B cell (primary cell): Measurements from ENCODE around the gene TNIK. TPM values are rescaled to one million over a fixed set of nuclear protein-coding genes. Genes with fewer than 3 reads are reported as not detected.

ENCODE experiments used
- ATAC-seq: fragments of 200-7000 bp; cut with Tn5 transposase; one replicate; pipeline ENCODE4 v1.10.0; 2021; ENCODE audit warnings: low read depth, mild to moderate bottlenecking, moderate number of reproducible peaks, moderate library complexity
- CTCF ChIA-PET: fragments of 350-600 bp; sonication (Branson Sonifier 250); formaldehyde crosslinking; loops from one replicate; lab custom pipeline; 2021; ENCODE audit warnings: antibody characterized with exemption, inconsistent platforms; lab: Charles Lee
- POLR2A ChIA-PET: fragments of 350-600 bp; sonication (Branson Sonifier 250); formaldehyde crosslinking; loops from one replicate; lab custom pipeline; 2021; ENCODE audit warnings: antibody characterized with exemption; lab: Charles Lee
- DNase-seq: peaks from one replicate; pipeline ENCODE4 v3.0.0; 2013
- H2AFZ ChIP-seq: 2 replicates; pipeline ENCODE4 v1.6.1; 2012; ENCODE audit warnings: mild to moderate bottlenecking, low read depth, low read length; ENCODE audit not compliant: insufficient read depth, poor library complexity, severe bottlenecking
- H3K27ac ChIP-seq, 2 donors: 1 replicate in 1 of 2; 2 replicates in 1 of 2; pipeline ENCODE4 v1.5.1; 2012 to 2013; ENCODE audit warnings: low read length in 2 of 2, mild to moderate bottlenecking in 2 of 2, moderate library complexity in 1 of 2
- H3K27me3 ChIP-seq, 4 experiments: fragments of 200-600 bp in 1 of 4; sonication (generic) in 1 of 4; replicated peaks in 1 of 4; 1 replicate in 2 of 4; 2 replicates in 2 of 4; pipeline versions ENCODE4 v1.6.1 to v1.7.0; 2013 to 2016; ENCODE audit warnings: low read length in 3 of 4, mild to moderate bottlenecking in 2 of 4, mixed read lengths in 1 of 4, moderate library complexity in 1 of 4; ENCODE audit not compliant: insufficient read depth in 4 of 4, control insufficient read depth in 3 of 4; ENCODE audit errors: control extremely low read depth in 1 of 4
- H3K36me3 ChIP-seq, 2 experiments: replicated peaks in 1 of 2; 1 replicate in 1 of 2; 2 replicates in 1 of 2; pipeline versions ENCODE4 v1.6.1 to v1.7.1; 2013; ENCODE audit warnings: low read length in 1 of 2; ENCODE audit not compliant: insufficient read depth in 2 of 2, control insufficient read depth in 1 of 2; ENCODE audit errors: control extremely low read depth in 1 of 2, extremely low read depth in 1 of 2
- H3K4me1 ChIP-seq, 2 donors: fragments of 200-600 bp in 1 of 2; sonication (generic) in 1 of 2; 1 replicate in 1 of 2; 2 replicates in 1 of 2; pipeline versions ENCODE4 v1.5.1 to v1.6.1; 2013 to 2017; ENCODE audit warnings: low read length in 2 of 2; ENCODE audit not compliant: control insufficient read depth in 2 of 2, insufficient read depth in 2 of 2
- H3K4me2 ChIP-seq: replicated peaks from 2 replicates; pipeline ENCODE3; 2012; ENCODE audit warnings: mild to moderate bottlenecking, low read depth, low read length; ENCODE audit not compliant: poor library complexity, severe bottlenecking
- H3K4me3 ChIP-seq, 5 experiments: fragments of 200-600 bp in 1 of 5; sonication (generic) in 1 of 5; 1 replicate in 3 of 5; 2 replicates in 2 of 5; pipeline versions ENCODE4 v1.5.1 to v1.7.0; 2011 to 2016; ENCODE audit warnings: low read length in 4 of 5, mild to moderate bottlenecking in 4 of 5, low read depth in 2 of 5, control low read depth in 1 of 5, moderate library complexity in 1 of 5; ENCODE audit not compliant: insufficient read depth in 1 of 5; ENCODE audit errors: control extremely low read depth in 1 of 5, extremely low read depth in 1 of 5
- H3K79me2 ChIP-seq: fragments of 200-600 bp; sonication (generic); one replicate; pipeline ENCODE4 v1.6.0; 2016; ENCODE audit warnings: low read length; ENCODE audit not compliant: control insufficient read depth, insufficient read depth
- H3K9ac ChIP-seq: fragments of 200-600 bp; sonication (generic); 2 replicates; pipeline ENCODE4 v1.6.1; 2017; ENCODE audit warnings: mild to moderate bottlenecking, low read length, moderate library complexity
- H3K9me3 ChIP-seq, 3 donors: one replicate each; pipeline versions ENCODE4 v1.6.1 to v1.7.1; 2013; ENCODE audit warnings: low read length in 2 of 3; ENCODE audit not compliant: control insufficient read depth in 2 of 3, insufficient read depth in 1 of 3; ENCODE audit errors: control extremely low read depth in 1 of 3
- H4K20me1 ChIP-seq: 2 replicates; pipeline ENCODE4 v1.6.0; 2012; ENCODE audit warnings: mild to moderate bottlenecking, low read length; ENCODE audit not compliant: insufficient read depth, control insufficient read depth, poor library complexity, severe bottlenecking
- H3K27ac Mint-ChIP-seq: one replicate; pipeline ENCODE4 v1.8.0; 2021; ENCODE audit warnings: mixed read lengths
- H3K27me3 Mint-ChIP-seq: one replicate; pipeline ENCODE4 v1.8.0; 2021; ENCODE audit warnings: mixed read lengths
- H3K4me1 Mint-ChIP-seq: one replicate; pipeline ENCODE4 v1.8.0; 2021; ENCODE audit warnings: mixed read lengths
- H3K4me3 Mint-ChIP-seq: one replicate; pipeline ENCODE4 v1.8.0; 2021; ENCODE audit warnings: mixed read lengths
- H3K9me3 Mint-ChIP-seq: one replicate; pipeline ENCODE4 v1.8.0; 2022; ENCODE audit warnings: mixed read lengths; ENCODE audit not compliant: insufficient read depth
- EZH2 ChIP-seq: IDR thresholded peaks from 2 replicates; pipeline ENCODE4 v1.6.1; 2012; ENCODE audit warnings: borderline replicate concordance, low read depth, mild to moderate bottlenecking, moderate library complexity, low read length; ENCODE audit not compliant: insufficient read depth, poor library complexity, severe bottlenecking
- WGBS: methylation state at CpG from one replicate; pipeline ENCODE4 v1.1.5; 2013; ENCODE audit warnings: missing lambda C conversion rate; ENCODE audit not compliant: insufficient coverage; 5-methylcytosine and 5-hydroxymethylcytosine counted together
- intact Hi-C: fragments of 100-400 bp; cut with micrococcal nuclease; formaldehyde crosslinking; loops from one replicate; pipeline ENCODE4 v1.10.0; 2022
- polyA plus RNA-seq: library from polyadenylated mRNA; depleted of rRNA; stranded (reverse); fragments of >200 nt; gene quantifications from 2 replicates; pipeline ENCODE4 v1.2.3, GENCODE V29; 2012
- total RNA-seq, 2 donors: library from RNA; stranded (reverse); fragments of 120-200 nt in 1 of 2; gene quantifications; 1 replicate in 1 of 2; 2 replicates in 1 of 2; pipeline versions ENCODE4 v1.2.3 to v1.2.4, GENCODE V29; 2013 to 2022
- TF ChIP-seq, protein P1 (sequence below): fragments of 200-600 bp; IDR thresholded peaks from one replicate; pipeline ENCODE4 v1.8.0; 2022; ENCODE audit warnings: antibody characterized with exemption, mild to moderate bottlenecking

The TNIK gene
- total and polyA plus RNA-seq, 2 donors (not counting 1 experiment from before 2014, with no cell fraction given): 0.66 to 7.7 TPM

DNA sequence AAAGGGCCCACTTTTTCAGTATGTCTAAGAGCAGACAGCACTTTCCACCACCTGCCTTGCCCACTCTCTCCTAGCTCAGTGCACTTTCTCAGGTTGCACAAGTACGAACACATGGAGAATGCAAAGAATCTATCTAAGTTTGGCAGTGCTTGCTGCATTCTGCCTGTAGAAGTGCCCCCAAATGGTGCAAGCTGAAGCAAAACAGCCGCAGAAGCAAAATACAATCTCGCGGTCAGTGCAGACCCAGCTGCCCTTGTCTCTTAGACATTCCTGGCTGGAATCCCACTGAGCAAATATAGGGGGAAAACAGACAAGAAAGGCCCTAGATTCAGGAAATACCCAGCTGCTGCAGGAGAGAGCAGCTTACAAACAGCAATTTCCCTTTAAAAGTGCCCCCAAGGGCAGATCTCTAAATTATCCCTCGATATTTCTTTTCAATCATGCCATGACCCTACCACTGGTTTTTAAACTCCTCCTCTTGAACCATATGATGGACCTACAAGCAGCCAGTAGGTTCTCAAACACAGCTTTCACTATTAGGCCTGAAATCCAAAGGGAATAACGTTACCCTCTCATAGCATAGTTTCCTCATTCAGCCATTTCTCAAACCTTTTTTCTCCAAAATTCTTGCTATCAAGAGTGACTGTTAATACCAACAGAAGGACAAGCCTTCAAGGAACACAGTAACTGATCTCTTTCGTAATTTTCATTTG is 67.0 kb downstream of the TNIK start:
- Mint-ChIP-seq H3K27me3 (no peaks in the 10 kb centered on the region), H3K9me3 (peaks cover 3% of the 10 kb centered on the region), H3K27ac (no peak overlapping the region), H3K4me1 (no peaks in the 10 kb centered on the region), H3K4me3 (no peak overlapping the region)
- Histone ChIP-seq H2AFZ (no peak overlapping the region), H4K20me1 (no peaks in the 10 kb centered on the region), H3K9ac (no peak overlapping the region), H3K4me3 (no peak overlapping the region), H3K4me1 (no peaks in the 10 kb centered on the region), H3K36me3 (no peaks in the 10 kb centered on the region), H3K79me2 (no peaks in the 10 kb centered on the region), H3K27ac (no peak overlapping the region), H3K4me2 (no peak overlapping the region), H3K27me3 (no peaks in the 10 kb centered on the region), H3K9me3 (peaks cover 0 to 3% (median 3%) of the 10 kb centered on the region in 3 donors)
- ATAC-seq (no peak), DNase-seq (no peak)
- POLR2A ChIA-PET: no interaction called here
- intact Hi-C loops: no loop called here
- TF ChIP-seq, protein P1, sequence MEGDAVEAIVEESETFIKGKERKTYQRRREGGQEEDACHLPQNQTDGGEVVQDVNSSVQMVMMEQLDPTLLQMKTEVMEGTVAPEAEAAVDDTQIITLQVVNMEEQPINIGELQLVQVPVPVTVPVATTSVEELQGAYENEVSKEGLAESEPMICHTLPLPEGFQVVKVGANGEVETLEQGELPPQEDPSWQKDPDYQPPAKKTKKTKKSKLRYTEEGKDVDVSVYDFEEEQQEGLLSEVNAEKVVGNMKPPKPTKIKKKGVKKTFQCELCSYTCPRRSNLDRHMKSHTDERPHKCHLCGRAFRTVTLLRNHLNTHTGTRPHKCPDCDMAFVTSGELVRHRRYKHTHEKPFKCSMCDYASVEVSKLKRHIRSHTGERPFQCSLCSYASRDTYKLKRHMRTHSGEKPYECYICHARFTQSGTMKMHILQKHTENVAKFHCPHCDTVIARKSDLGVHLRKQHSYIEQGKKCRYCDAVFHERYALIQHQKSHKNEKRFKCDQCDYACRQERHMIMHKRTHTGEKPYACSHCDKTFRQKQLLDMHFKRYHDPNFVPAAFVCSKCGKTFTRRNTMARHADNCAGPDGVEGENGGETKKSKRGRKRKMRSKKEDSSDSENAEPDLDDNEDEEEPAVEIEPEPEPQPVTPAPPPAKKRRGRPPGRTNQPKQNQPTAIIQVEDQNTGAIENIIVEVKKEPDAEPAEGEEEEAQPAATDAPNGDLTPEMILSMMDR: no peak
- TF ChIP-seq EZH2: no peak
- 82% methylated on average over 7 of the region's 7 CpGs for WGBS
- CTCF ChIA-PET: no interaction called here

DNA sequence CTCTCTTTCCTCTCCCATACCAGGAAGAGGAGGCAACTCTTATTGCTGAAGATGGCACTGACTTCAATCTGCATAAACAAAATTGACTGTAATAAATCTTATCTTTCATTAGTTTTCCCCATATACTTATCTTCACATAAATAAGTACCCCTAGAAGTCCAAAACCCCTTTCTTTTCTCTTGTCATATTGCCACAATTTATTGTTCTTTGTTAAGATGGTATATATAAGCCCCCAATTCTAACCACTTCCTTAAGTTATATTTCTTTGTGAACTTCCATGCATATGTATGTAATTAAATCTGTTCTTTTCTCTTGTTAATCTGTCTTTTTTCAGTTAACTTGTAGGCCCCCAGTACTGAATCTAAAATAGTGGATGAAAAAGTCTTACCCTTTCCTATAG is 68.8 kb downstream of the TNIK start:
- Mint-ChIP-seq H3K9me3 (peaks cover 3% of the 10 kb centered on the region), H3K4me1 (no peaks in the 10 kb centered on the region), H3K27me3 (no peaks in the 10 kb centered on the region), H3K27ac (no peak overlapping the region), H3K4me3 (no peak overlapping the region)
- no peak overlapping the region for H3K27ac ChIP-seq
- H3K4me2 ChIP-seq: no peak overlapping the region
- H3K9ac ChIP-seq: no peak overlapping the region
- no peaks in the 10 kb centered on the region for H3K27me3 ChIP-seq
- ATAC-seq (no peak), DNase-seq (no peak)
- no peak overlapping the region for H2AFZ ChIP-seq
- no peaks in the 10 kb centered on the region for H3K79me2 ChIP-seq
- no peaks in the 10 kb centered on the region for H4K20me1 ChIP-seq
- ChIA-PET CTCF (no interaction called here), POLR2A (interaction anchor here (0.6 kb wide), 1 partner anchor 86 kb away, joined by 3 read pairs; no protein-coding TSS in a partner anchor)
- intact Hi-C loops: no loop called here
- no peaks in the 10 kb centered on the region for H3K4me1 ChIP-seq
- no peak for TF ChIP-seq EZH2
- TF ChIP-seq, protein P1: no peak
- no peak overlapping the region for H3K4me3 ChIP-seq
- no peaks in the 10 kb centered on the region for H3K36me3 ChIP-seq
- peaks cover 0 to 3% (median 3%) of the 10 kb centered on the region in 3 donors for H3K9me3 ChIP-seq
